IMR-90 (cell line): ENCODE data around the gene LLCFC1. TPM values are rescaled to one million over a fixed set of nuclear protein-coding genes. Genes with fewer than 3 reads are reported as not detected.

ENCODE experiments used
- ATAC-seq: fragments of 200-7000 bp; cut with Tn5 transposase; 2 replicates; pipeline ENCODE4 v1.9.1; 2020; ENCODE audit warnings: low read depth, mild to moderate bottlenecking, moderate library complexity
- BruUV-seq: library from RNA; stranded (reverse); fragments of 400-500 nt; replicated peaks from 2 replicates; lab custom pipeline; 2021; lab: Mats Ljungman, UMichigan
- CTCF ChIA-PET: fragments of 300-600 bp; formaldehyde crosslinking; extraction: SDS; loops from one replicate; lab custom pipeline; 2021; ENCODE audit warnings: antibody characterized with exemption; lab: Yijun Ruan, JAX
- POLR2A ChIA-PET: fragments of 300-600 bp; sonication (Branson Sonifier 250); formaldehyde crosslinking; loops from one replicate; lab custom pipeline; 2022; ENCODE audit warnings: antibody characterized with exemption; ENCODE audit not compliant: unreplicated experiment; lab: Charles Lee
- DNase-seq: peaks from one replicate; pipeline ENCODE4 v3.0.0; 2013
- H2AFZ ChIP-seq: replicated peaks from 2 replicates; pipeline ENCODE3; 2013; ENCODE audit warnings: low read length, mild to moderate bottlenecking; ENCODE audit not compliant: poor library complexity
- H2AK5ac ChIP-seq: 2 replicates; pipeline ENCODE4 v1.6.1; 2013; ENCODE audit warnings: low read depth, low read length, inconsistent platforms
- H2AK9ac ChIP-seq: replicated peaks from 2 replicates; pipeline ENCODE3; 2013; ENCODE audit warnings: mild to moderate bottlenecking, low read depth, low read length, moderate library complexity; ENCODE audit not compliant: poor library complexity
- H2BK120ac ChIP-seq: 2 replicates; pipeline ENCODE4 v1.6.1; 2013; ENCODE audit warnings: low read depth, low read length, inconsistent platforms
- H2BK15ac ChIP-seq: 3 replicates; pipeline ENCODE4 v1.6.1; 2013; ENCODE audit warnings: low read depth, low read length, inconsistent platforms
- H2BK20ac ChIP-seq: 2 replicates; pipeline ENCODE4 v1.6.1; 2013; ENCODE audit warnings: low read depth, mild to moderate bottlenecking, inconsistent platforms, low read length, moderate library complexity
- H2BK5ac ChIP-seq: 2 replicates; pipeline ENCODE4 v1.6.1; 2013; ENCODE audit warnings: mild to moderate bottlenecking, low read depth, low read length, inconsistent platforms; ENCODE audit not compliant: poor library complexity, severe bottlenecking
- H3K14ac ChIP-seq: replicated peaks from 2 replicates; pipeline ENCODE4 v1.6.1; 2013; ENCODE audit warnings: low read depth, low read length, inconsistent platforms
- H3K18ac ChIP-seq: 2 replicates; pipeline ENCODE4 v1.6.1; 2013; ENCODE audit warnings: low read depth, low read length, control low read depth
- H3K23ac ChIP-seq: 2 replicates; pipeline ENCODE4 v1.6.1; 2013; ENCODE audit warnings: low read depth, low read length, inconsistent platforms
- H3K27ac ChIP-seq: 2 replicates; pipeline ENCODE4 v1.5.1; 2013; ENCODE audit warnings: mild to moderate bottlenecking, control low read depth, low read length; ENCODE audit not compliant: insufficient read depth
- H3K27me3 ChIP-seq: 2 replicates; pipeline ENCODE4 v1.6.1; 2013; ENCODE audit warnings: low read length; ENCODE audit not compliant: control insufficient read depth, insufficient read depth
- H3K36me3 ChIP-seq: 2 replicates; pipeline ENCODE4 v1.6.1; 2013; ENCODE audit warnings: low read length, mixed read lengths; ENCODE audit not compliant: control insufficient read depth, insufficient read depth
- H3K4ac ChIP-seq: 2 replicates; pipeline ENCODE4 v1.6.1; 2013; ENCODE audit warnings: low read depth, low read length, inconsistent platforms
- H3K4me1 ChIP-seq: 2 replicates; pipeline ENCODE4 v1.6.1; 2013; ENCODE audit warnings: low read length, mixed read lengths; ENCODE audit not compliant: control insufficient read depth, insufficient read depth
- H3K4me2 ChIP-seq: 2 replicates; pipeline ENCODE4 v1.6.1; 2013; ENCODE audit warnings: low read depth, mild to moderate bottlenecking, control low read depth, low read length, moderate library complexity
- H3K4me3 ChIP-seq: 2 replicates; pipeline ENCODE4 v1.5.1; 2013; ENCODE audit warnings: low read depth, mild to moderate bottlenecking, control low read depth, low read length, moderate library complexity; ENCODE audit not compliant: insufficient read depth
- H3K56ac ChIP-seq: 2 replicates; pipeline ENCODE4 v1.6.1; 2013; ENCODE audit warnings: low read length, inconsistent platforms; ENCODE audit not compliant: insufficient read depth; ENCODE audit errors: extremely low read depth
- H3K79me1 ChIP-seq, 2 experiments: 2 replicates each; pipeline ENCODE4 v1.6.1; 2013; ENCODE audit warnings: low read length in 2 of 2, inconsistent platforms in 1 of 2, low read depth in 1 of 2
- H3K9ac ChIP-seq: 2 replicates; pipeline ENCODE4 v1.6.1; 2013; ENCODE audit warnings: low read depth, low read length, control low read depth
- H3K9me1 ChIP-seq: 2 replicates; pipeline ENCODE4 v1.6.1; 2013; ENCODE audit warnings: low read length, inconsistent platforms; ENCODE audit not compliant: insufficient read depth
- H3K9me3 ChIP-seq: 2 replicates; pipeline ENCODE4 v1.6.1; 2013; ENCODE audit warnings: low read length; ENCODE audit not compliant: control insufficient read depth, insufficient read depth
- H4K20me1 ChIP-seq: 2 replicates; pipeline ENCODE4 v1.6.1; 2013; ENCODE audit warnings: low read length, inconsistent platforms; ENCODE audit not compliant: insufficient read depth
- H4K5ac ChIP-seq: 2 replicates; pipeline ENCODE4 v1.6.1; 2013; ENCODE audit warnings: mild to moderate bottlenecking, low read depth, low read length, control low read depth
- H4K8ac ChIP-seq, 2 experiments: 2 replicates each; pipeline ENCODE4 v1.6.1; 2013; ENCODE audit warnings: low read depth in 2 of 2, low read length in 2 of 2, control low read depth in 1 of 2, inconsistent platforms in 1 of 2
- H4K91ac ChIP-seq: 2 replicates; pipeline ENCODE4 v1.6.1; 2013; ENCODE audit warnings: low read depth, low read length, inconsistent platforms; ENCODE audit not compliant: insufficient read depth
- BHLHE40 ChIP-seq: fragments of 150-350 bp; IDR thresholded peaks from 2 replicates; pipeline ENCODE4 v1.6.1; 2016; ENCODE audit warnings: mild to moderate bottlenecking, low read depth, low read length
- CEBPB ChIP-seq: IDR thresholded peaks from 2 replicates; pipeline ENCODE4 v1.6.1; 2012; ENCODE audit warnings: low read depth, low read length, improper control_type of control experiment
- CHD1 ChIP-seq: IDR thresholded peaks from 2 replicates; pipeline ENCODE4 v1.6.1; 2012; ENCODE audit warnings: low read depth, low read length, improper control_type of control experiment
- ELK1 ChIP-seq: fragments of 150-350 bp; IDR thresholded peaks from 2 replicates; pipeline ENCODE4 v1.6.1; 2016; ENCODE audit warnings: low read depth, mild to moderate bottlenecking, low read length, moderate library complexity, borderline replicate concordance
- FOS ChIP-seq: fragments of 150-350 bp; IDR thresholded peaks from 2 replicates; pipeline ENCODE4 v1.6.1; 2016; ENCODE audit warnings: low read depth, low read length
- MAFK ChIP-seq: IDR thresholded peaks from 2 replicates; pipeline ENCODE4 v1.6.1; 2012; ENCODE audit warnings: low read depth, low read length, improper control_type of control experiment
- MAZ ChIP-seq: IDR thresholded peaks from 2 replicates; pipeline ENCODE4 v1.6.1; 2012; ENCODE audit warnings: low read depth, mild to moderate bottlenecking, low read length, improper control_type of control experiment, moderate library complexity, borderline replicate concordance
- MXI1 ChIP-seq: IDR thresholded peaks from 2 replicates; pipeline ENCODE4 v1.6.1; 2012; ENCODE audit warnings: low read depth, mild to moderate bottlenecking, low read length, moderate library complexity, borderline replicate concordance
- NFE2L2 ChIP-seq: fragments of 150-350 bp; IDR thresholded peaks from 2 replicates; pipeline ENCODE4 v1.6.1; 2016; ENCODE audit warnings: low read depth, mild to moderate bottlenecking, low read length
- POLR2A ChIP-seq: IDR thresholded peaks from 2 replicates; pipeline ENCODE4 v1.6.1; 2012; ENCODE audit warnings: mild to moderate bottlenecking, low read depth, low read length
- RAD21 ChIP-seq: IDR thresholded peaks from 2 replicates; pipeline ENCODE4 v1.6.1; 2012; ENCODE audit warnings: low read length, improper control_type of control experiment
- RCOR1 ChIP-seq: IDR thresholded peaks from 2 replicates; pipeline ENCODE4 v1.6.1; 2012; ENCODE audit warnings: mild to moderate bottlenecking, low read length, improper control_type of control experiment; ENCODE audit not compliant: insufficient replicate concordance
- RFX5 ChIP-seq: IDR thresholded peaks from 2 replicates; pipeline ENCODE4 v1.8.0; 2012; ENCODE audit warnings: low read depth, mild to moderate bottlenecking, low read length, moderate library complexity
- SMC3 ChIP-seq: fragments of 150-350 bp; IDR thresholded peaks from 2 replicates; pipeline ENCODE4 v1.6.1; 2016; ENCODE audit warnings: low read depth, mild to moderate bottlenecking, antibody characterized with exemption, low read length, moderate library complexity
- WGBS, 2 experiments: methylation state at CpG; one replicate each; pipeline versions ENCODE4 v1.1.5 to v1.1.7; 2013; ENCODE audit warnings: missing lambda C conversion rate in 2 of 2; ENCODE audit not compliant: insufficient read length in 1 of 2; ENCODE audit errors: extremely low coverage in 2 of 2; 5-methylcytosine and 5-hydroxymethylcytosine counted together
- dilution Hi-C: fragments of 300-500 bp; cut with HindIII; formaldehyde crosslinking; loops from one replicate; pipeline ENCODE4 v1.14.3; 2018; ENCODE audit warnings: low sequenced_read_pairs; ENCODE audit not compliant: unreplicated experiment
- in situ Hi-C: fragments of 300-500 bp; cut with MboI; formaldehyde crosslinking; loops from 3 replicates; pipeline ENCODE4 v1.14.3; 2019; ENCODE audit warnings: low sequenced_read_pairs, inconsistent platforms, mixed read lengths
- intact Hi-C: fragments of 100-400 bp; cut with micrococcal nuclease; formaldehyde crosslinking; loops from 2 replicates; pipeline ENCODE4 v1.10.0; 2022
- polyA plus RNA-seq, 3 experiments: library from polyadenylated mRNA; depleted of rRNA; stranded (reverse); fragments of >200 nt; gene quantifications; 2 replicates each; pipeline ENCODE4 v1.2.3, GENCODE V29; 2012; ENCODE audit warnings: low replicate concordance in 1 of 3
- total RNA-seq: library from RNA; depleted of rRNA; stranded (reverse); fragments of >200 nt; gene quantifications from 2 replicates; pipeline ENCODE4 v1.2.3, GENCODE V29; 2012
- TF ChIP-seq, protein P1 (sequence below): conservative IDR thresholded peaks from 2 replicates; pipeline ENCODE4 v1.5.1; 2012; ENCODE audit warnings: mild to moderate bottlenecking, low read depth, low read length, improper control_type of control experiment
- TF ChIP-seq, protein P2 (sequence below): fragments of 150-350 bp; IDR thresholded peaks from 2 replicates; pipeline ENCODE4 v1.6.1; 2017; ENCODE audit warnings: mild to moderate bottlenecking, antibody characterized with exemption, low read length, low read depth

Gene LLCFC1
- total and polyA plus RNA-seq, 2 of the 4 experiments (the other 2 are of a cell fraction): not detected

DNA sequence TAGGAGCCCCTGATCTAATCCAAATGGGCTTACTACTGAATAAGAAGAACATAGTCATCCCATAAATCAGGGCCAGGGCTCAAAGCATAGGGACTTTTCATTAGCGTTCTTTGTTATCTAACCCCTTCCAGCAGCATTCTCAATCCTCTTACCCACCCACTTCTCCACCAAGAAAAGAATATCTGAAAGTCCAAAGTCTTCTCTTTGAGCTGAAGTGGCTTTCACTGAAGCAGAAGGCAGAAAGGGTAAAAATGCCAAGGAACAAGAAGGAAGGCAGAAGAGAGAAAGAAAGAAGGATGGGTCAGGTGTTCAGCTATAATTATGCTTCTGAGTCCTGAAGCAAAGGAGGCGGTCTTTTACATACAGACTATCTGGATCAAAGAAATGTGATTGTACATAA, 15.9 kb upstream of the LLCFC1 start:
- Histone ChIP-seq H2AK9ac (no peak overlapping the region), H3K14ac (no peak overlapping the region), H3K4me2 (no peak overlapping the region), H3K4ac (no peak overlapping the region), H2AFZ (no peak overlapping the region), H4K5ac (no peak overlapping the region), H3K9me3 (peaks cover 1% of the 10 kb centered on the region; the same call in 1 of the 2 replicates), H3K9me1 (no peaks in the 10 kb centered on the region), H3K4me1 (no peaks in the 10 kb centered on the region), H4K20me1 (no peaks in the 10 kb centered on the region), H2BK15ac (no peak overlapping the region), H3K18ac (no peak overlapping the region), H2BK20ac (no peak overlapping the region), H3K23ac (no peak overlapping the region), H3K9ac (no peak overlapping the region), H3K27me3 (no peaks in the 10 kb centered on the region), H4K91ac (no peak overlapping the region), H3K27ac (no peak overlapping the region), H3K56ac (no peak overlapping the region), H2BK120ac (no peak overlapping the region), H2BK5ac (no peak overlapping the region), H3K4me3 (no peak overlapping the region), H2AK5ac (no peak overlapping the region), H4K8ac (no peak overlapping the region), H3K79me1 (no peaks in the 10 kb centered on the region), H3K36me3 (no peaks in the 10 kb centered on the region)
- no peak for DNase-seq
- WGBS, 2 experiments: no CpG with 5 or more reads among the region's 2 CpGs
- intact Hi-C loops: no loop called here
- CTCF ChIA-PET: no interaction called here
- no TSS peak for BruUV-seq
- no peak for ATAC-seq
- POLR2A ChIA-PET: no interaction called here
- dilution Hi-C loops: no loop called here
- TF ChIP-seq RAD21: no peak
- TF ChIP-seq MAFK: no peak
- TF ChIP-seq, protein P1, sequence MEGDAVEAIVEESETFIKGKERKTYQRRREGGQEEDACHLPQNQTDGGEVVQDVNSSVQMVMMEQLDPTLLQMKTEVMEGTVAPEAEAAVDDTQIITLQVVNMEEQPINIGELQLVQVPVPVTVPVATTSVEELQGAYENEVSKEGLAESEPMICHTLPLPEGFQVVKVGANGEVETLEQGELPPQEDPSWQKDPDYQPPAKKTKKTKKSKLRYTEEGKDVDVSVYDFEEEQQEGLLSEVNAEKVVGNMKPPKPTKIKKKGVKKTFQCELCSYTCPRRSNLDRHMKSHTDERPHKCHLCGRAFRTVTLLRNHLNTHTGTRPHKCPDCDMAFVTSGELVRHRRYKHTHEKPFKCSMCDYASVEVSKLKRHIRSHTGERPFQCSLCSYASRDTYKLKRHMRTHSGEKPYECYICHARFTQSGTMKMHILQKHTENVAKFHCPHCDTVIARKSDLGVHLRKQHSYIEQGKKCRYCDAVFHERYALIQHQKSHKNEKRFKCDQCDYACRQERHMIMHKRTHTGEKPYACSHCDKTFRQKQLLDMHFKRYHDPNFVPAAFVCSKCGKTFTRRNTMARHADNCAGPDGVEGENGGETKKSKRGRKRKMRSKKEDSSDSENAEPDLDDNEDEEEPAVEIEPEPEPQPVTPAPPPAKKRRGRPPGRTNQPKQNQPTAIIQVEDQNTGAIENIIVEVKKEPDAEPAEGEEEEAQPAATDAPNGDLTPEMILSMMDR: no peak
- TF ChIP-seq POLR2A: no peak
- no peak for TF ChIP-seq CEBPB
- no peak for TF ChIP-seq SMC3
- TF ChIP-seq BHLHE40: no peak
- TF ChIP-seq RFX5: no peak
- no peak for TF ChIP-seq FOS
- TF ChIP-seq RCOR1: no peak
- no peak for TF ChIP-seq NFE2L2
- no peak for TF ChIP-seq CHD1
- TF ChIP-seq MXI1: no peak
- TF ChIP-seq, protein P2, sequence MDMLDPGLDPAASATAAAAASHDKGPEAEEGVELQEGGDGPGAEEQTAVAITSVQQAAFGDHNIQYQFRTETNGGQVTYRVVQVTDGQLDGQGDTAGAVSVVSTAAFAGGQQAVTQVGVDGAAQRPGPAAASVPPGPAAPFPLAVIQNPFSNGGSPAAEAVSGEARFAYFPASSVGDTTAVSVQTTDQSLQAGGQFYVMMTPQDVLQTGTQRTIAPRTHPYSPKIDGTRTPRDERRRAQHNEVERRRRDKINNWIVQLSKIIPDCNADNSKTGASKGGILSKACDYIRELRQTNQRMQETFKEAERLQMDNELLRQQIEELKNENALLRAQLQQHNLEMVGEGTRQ: no peak
- TF ChIP-seq ELK1: no peak
- no peak for TF ChIP-seq MAZ
- in situ Hi-C loops: no loop called here
